Mononuclear cell (primary cell): Measurements from ENCODE around the gene CRNKL1. TPM values are rescaled to one million over a fixed set of nuclear protein-coding genes. Genes with fewer than 3 reads are reported as not detected.

Experiments
- H3K27me3 ChIP-seq: 2 replicates; pipeline ENCODE4 v1.6.0; 2011; ENCODE audit warnings: low read length, control low read depth; ENCODE audit not compliant: insufficient read depth
- H3K4me1 ChIP-seq: 2 replicates; pipeline ENCODE4 v1.5.1; 2011; ENCODE audit warnings: mild to moderate bottlenecking, low read length, control low read depth; ENCODE audit not compliant: insufficient read depth
- H3K4me3 ChIP-seq: 2 replicates; pipeline ENCODE4 v1.5.1; 2011; ENCODE audit warnings: mild to moderate bottlenecking, low read length, moderate library complexity
- H3K9me3 ChIP-seq: 2 replicates; pipeline ENCODE4 v1.5.1; 2011; ENCODE audit warnings: low read depth, mild to moderate bottlenecking, control low read depth, low read length
- total RNA-seq: library from RNA; depleted of rRNA; stranded (reverse); fragments of >200 nt; gene quantifications from one replicate; pipeline ENCODE4 v1.2.3, GENCODE V29; 2012

CRNKL1 gene
- 26.1 TPM for total RNA-seq

GRCh38 chr20:20052074-20052970 is at the start of gene CRNKL1, which contains the start of gene CFAP61:
TSS of gene CRNKL1 (minus strand) at chr20:20052466. CDS start at chr20:20052342, 124 bp downstream.
TSS of gene CFAP61 (plus strand) at chr20:20052532. CDS start at chr20:20056654, 4,122 bp downstream.
- Histone ChIP-seq H3K4me1 (peaks cover 6% of the 10 kb centered on the region), H3K9me3 (no peaks in the 10 kb centered on the region), H3K27me3 (peaks cover 7% of the 10 kb centered on the region), H3K4me3 (peak within 1 kb of the TSS; percentile 96)

GRCh38 chr20:20100881-20101280 is 48.6 kb upstream of the CRNKL1 start:
- no peaks in the 10 kb centered on the region for H3K9me3 ChIP-seq

GRCh38 chr20:20096421-20096820 is 44.2 kb upstream of the CRNKL1 start:
- no peak overlapping the region for H3K4me3 ChIP-seq
- H3K27me3 ChIP-seq: no peaks in the 10 kb centered on the region
- no peaks in the 10 kb centered on the region for H3K4me1 ChIP-seq
- H3K9me3 ChIP-seq: no peaks in the 10 kb centered on the region

More at GRCh38 chr20:20100881-20101280, 48.6 kb upstream of the CRNKL1 start:
- Histone ChIP-seq H3K4me3 (no peak overlapping the region), H3K4me1 (no peaks in the 10 kb centered on the region), H3K27me3 (no peaks in the 10 kb centered on the region)

- H3K4me1 ChIP-seq: no peaks in the 10 kb centered on the region
- H3K27me3 ChIP-seq: no peaks in the 10 kb centered on the region
- no peaks in the 10 kb centered on the region for H3K9me3 ChIP-seq
- H3K4me3 ChIP-seq: no peak overlapping the region
These were observed 43.0 kb upstream of the CRNKL1 start for GRCh38 chr20:20095114-20095872.

- Histone ChIP-seq H3K4me1 (no peaks in the 10 kb centered on the region), H3K9me3 (no peaks in the 10 kb centered on the region), H3K4me3 (no peak overlapping the region), H3K27me3 (no peaks in the 10 kb centered on the region)
These were observed 42.1 kb upstream of the CRNKL1 start for GRCh38 chr20:20094410-20094809.

GRCh38 chr20:20092827-20093226 is 40.6 kb upstream of the CRNKL1 start:
- Histone ChIP-seq H3K9me3 (no peaks in the 10 kb centered on the region), H3K27me3 (no peaks in the 10 kb centered on the region), H3K4me1 (no peaks in the 10 kb centered on the region), H3K4me3 (no peak overlapping the region)

- H3K4me1 ChIP-seq: no peaks in the 10 kb centered on the region
- H3K4me3 ChIP-seq: no peak overlapping the region
- H3K27me3 ChIP-seq: no peaks in the 10 kb centered on the region
- H3K9me3 ChIP-seq: no peaks in the 10 kb centered on the region
These were observed 37.7 kb upstream of the CRNKL1 start for GRCh38 chr20:20089939-20090338.

GRCh38 chr20:20089018-20089417 is 36.8 kb upstream of the CRNKL1 start:
- Histone ChIP-seq H3K4me3 (no peak overlapping the region), H3K4me1 (no peaks in the 10 kb centered on the region), H3K9me3 (no peaks in the 10 kb centered on the region), H3K27me3 (no peaks in the 10 kb centered on the region)

- no peaks in the 10 kb centered on the region for H3K4me1 ChIP-seq
- no peak overlapping the region for H3K4me3 ChIP-seq
- H3K27me3 ChIP-seq: peaks cover 3% of the 10 kb centered on the region
- no peaks in the 10 kb centered on the region for H3K9me3 ChIP-seq
These were observed 33.5 kb upstream of the CRNKL1 start for GRCh38 chr20:20085812-20086211.

- peaks cover 3% of the 10 kb centered on the region for H3K27me3 ChIP-seq
- H3K9me3 ChIP-seq: no peaks in the 10 kb centered on the region
- H3K4me3 ChIP-seq: no peak overlapping the region
- H3K4me1 ChIP-seq: no peaks in the 10 kb centered on the region
These were observed 32.8 kb upstream of the CRNKL1 start for GRCh38 chr20:20085071-20085470.

- H3K27me3 ChIP-seq: peaks cover 3% of the 10 kb centered on the region
- no peaks in the 10 kb centered on the region for H3K4me1 ChIP-seq
- no peaks in the 10 kb centered on the region for H3K9me3 ChIP-seq
- no peak overlapping the region for H3K4me3 ChIP-seq
These were observed 32.1 kb upstream of the CRNKL1 start for GRCh38 chr20:20084296-20084752.

GRCh38 chr20:20083807-20084206 is 31.5 kb upstream of the CRNKL1 start:
- Histone ChIP-seq H3K4me3 (no peak overlapping the region), H3K4me1 (no peaks in the 10 kb centered on the region), H3K27me3 (peaks cover 5% of the 10 kb centered on the region), H3K9me3 (no peaks in the 10 kb centered on the region)

- no peak overlapping the region for H3K4me3 ChIP-seq
- no peaks in the 10 kb centered on the region for H3K9me3 ChIP-seq
- no peaks in the 10 kb centered on the region for H3K4me1 ChIP-seq
- peaks cover 5% of the 10 kb centered on the region for H3K27me3 ChIP-seq
These were observed 27.0 kb upstream of the CRNKL1 start for GRCh38 chr20:20079102-20079784.

GRCh38 chr20:20078041-20078440 is 25.8 kb upstream of the CRNKL1 start:
- Histone ChIP-seq H3K27me3 (peaks cover 3% of the 10 kb centered on the region), H3K4me1 (no peaks in the 10 kb centered on the region), H3K9me3 (no peaks in the 10 kb centered on the region), H3K4me3 (no peak overlapping the region)
